ENCODE data around the gene CDKN2B. TPM values are rescaled to one million over a fixed set of nuclear protein-coding genes. Genes with fewer than 3 reads are reported as not detected.

Gene CDKN2B
- total RNA-seq, 4 donors from 2014 or later: 37.6 to 83.2 (median 55.0) TPM

GRCh38 chr9:22002038-22002437, 7.1 kb downstream of the CDKN2B start:
- intact Hi-C loops (cut with DNase I; ENCODE audit: low total_unique reads): no loop called here
- H3K4me3 ChIP-seq (ENCODE audit: low read depth, poor library complexity, severe bottlenecking): no peak overlapping the region
- no peak for DNase-seq (ENCODE audit: low spot score in 2 of 2)
- TF ChIP-seq POLR2A (IDR thresholded peaks at IDR 0.05) (no peak), CTCF (IDR thresholded peaks at IDR 0.05) (no peak)
- 42 to 48% methylated on average over 1 of the region's 1 CpG for WGBS, 2 donors

GRCh38 chr9:21998026-21998425, 11.1 kb downstream of the CDKN2B start:
- no peak for DNase-seq (ENCODE audit: low spot score in 2 of 2)
- TF ChIP-seq CTCF (IDR thresholded peaks at IDR 0.05) (no peak), POLR2A (IDR thresholded peaks at IDR 0.05) (no peak)
- WGBS, 2 donors: 88 to 95% methylated on average over 2 of the region's 2 CpGs
- no peak overlapping the region for H3K4me3 ChIP-seq (ENCODE audit: low read depth, poor library complexity, severe bottlenecking)
- intact Hi-C loops (cut with DNase I; ENCODE audit: low total_unique reads): no loop called here

GRCh38 chr9:21997480-21997879, 11.6 kb downstream of the CDKN2B start:
- WGBS, 2 donors: 90 to 100% methylated on average over 1 of the region's 1 CpG
- TF ChIP-seq POLR2A (IDR thresholded peaks at IDR 0.05) (no peak), CTCF (IDR thresholded peaks at IDR 0.05) (no peak)
- DNase-seq (ENCODE audit: low spot score in 2 of 2): no peak
- H3K4me3 ChIP-seq (ENCODE audit: low read depth, poor library complexity, severe bottlenecking): no peak overlapping the region
- intact Hi-C loops (cut with DNase I; ENCODE audit: low total_unique reads): no loop called here

GRCh38 chr9:21996858-21997257, 12.2 kb downstream of the CDKN2B start:
- TF ChIP-seq POLR2A (IDR thresholded peaks at IDR 0.05) (no peak), CTCF (IDR thresholded peaks at IDR 0.05) (no peak)
- no peak overlapping the region for H3K4me3 ChIP-seq (ENCODE audit: low read depth, poor library complexity, severe bottlenecking)
- no peak for DNase-seq (ENCODE audit: low spot score in 2 of 2)
- WGBS, 2 donors: 79 to 90% methylated on average over 5 of the region's 5 CpGs
- intact Hi-C loops (cut with DNase I; ENCODE audit: low total_unique reads): no loop called here

- 80 to 85% methylated on average over 9 of the region's 9 CpGs for WGBS, 2 donors
- intact Hi-C loops (cut with DNase I; ENCODE audit: low total_unique reads): no loop called here
Measured at GRCh38 chr9:21996438-21996837, 12.7 kb downstream of the CDKN2B start.

More at GRCh38 chr9:21996438-21996837, 12.7 kb downstream of the CDKN2B start:
- TF ChIP-seq CTCF (IDR thresholded peaks at IDR 0.05) (no peak), POLR2A (IDR thresholded peaks at IDR 0.05) (no peak)
- DNase-seq (ENCODE audit: low spot score in 2 of 2): no peak
- no peak overlapping the region for H3K4me3 ChIP-seq (ENCODE audit: low read depth, poor library complexity, severe bottlenecking)
